ENCODE data around the gene CCDC93.

CCDC93 gene

GRCh38 chr2:117985092-117985491, 28.8 kb downstream of the CCDC93 start:
- no peak for DNase-seq

- DNase-seq, result no peak
Measured at GRCh38 chr2:117984208-117984607, 29.7 kb downstream of the CCDC93 start.

- no peak for DNase-seq
Measured at GRCh38 chr2:117983040-117983439, 30.8 kb downstream of the CCDC93 start.

- DNase-seq, result no peak
Measured at GRCh38 chr2:117982376-117983033, 31.4 kb downstream of the CCDC93 start.

- DNase-seq, result no peak
Measured at GRCh38 chr2:117981810-117982209, 32.1 kb downstream of the CCDC93 start.

GRCh38 chr2:117980783-117981676, 32.8 kb downstream of the CCDC93 start:
- DNase-seq, result no peak

GRCh38 chr2:117979911-117980701, 33.8 kb downstream of the CCDC93 start:
- no peak for DNase-seq

GRCh38 chr2:117977696-117978095, 36.2 kb downstream of the CCDC93 start:
- no peak for DNase-seq

GRCh38 chr2:117976581-117976980, 37.3 kb downstream of the CCDC93 start:
- no peak for DNase-seq

- DNase-seq, result no peak
Measured at GRCh38 chr2:117973498-117974082, 40.3 kb downstream of the CCDC93 start.

- DNase-seq, result no peak
Measured at GRCh38 chr2:117972476-117973123, 41.3 kb downstream of the CCDC93 start.

- no peak for DNase-seq
Measured at GRCh38 chr2:117968722-117969121, 45.1 kb downstream of the CCDC93 start.

GRCh38 chr2:117967977-117968718, 45.7 kb downstream of the CCDC93 start:
- no peak for DNase-seq

- DNase-seq, result no peak
Measured at GRCh38 chr2:117963446-117963845, 50.4 kb downstream of the CCDC93 start.

- no peak for DNase-seq
Measured at GRCh38 chr2:117961201-117961600, 52.7 kb downstream of the CCDC93 start.

- DNase-seq, result no peak
Measured at GRCh38 chr2:117960231-117960630, 53.6 kb downstream of the CCDC93 start.

- no peak for DNase-seq
Measured at GRCh38 chr2:117958186-117958585, 55.7 kb downstream of the CCDC93 start.

GRCh38 chr2:117957616-117958015, 56.3 kb downstream of the CCDC93 start:
- DNase-seq, result no peak

- DNase-seq, result no peak
Measured at GRCh38 chr2:117956036-117956796, 57.7 kb downstream of the CCDC93 start.

GRCh38 chr2:117953231-117953630, 60.6 kb downstream of the CCDC93 start:
- DNase-seq, result no peak

GRCh38 chr2:117952701-117953100, 61.2 kb downstream of the CCDC93 start:
- DNase-seq, result no peak
